Neural cell (in vitro differentiated cells): ENCODE measurements around the gene SACS.

Experiments
- EP300 ChIP-seq: fragments of 450-650 bp; conservative IDR thresholded peaks from 2 replicates; pipeline ENCODE4 v1.6.1; 2014; ENCODE audit warnings: antibody characterized with exemption, mild to moderate bottlenecking, moderate library complexity; ENCODE audit not compliant: poor library complexity, severe bottlenecking
- EZH2 ChIP-seq: fragments of 200-600, 300-800 bp; shearing (Covaris generic), sonication (generic); IDR thresholded peaks from 2 replicates; pipeline ENCODE4 v1.6.1; 2014; ENCODE audit warnings: antibody characterized with exemption, low read length, borderline replicate concordance, mild to moderate bottlenecking; ENCODE audit not compliant: insufficient read depth, poor library complexity, severe bottlenecking
- POLR2AphosphoS5 ChIP-seq: IDR thresholded peaks from 2 replicates; pipeline ENCODE4 v1.6.1; 2012
- RAD21 ChIP-seq: fragments of 450-650 bp; conservative IDR thresholded peaks from 2 replicates; pipeline ENCODE4 v1.6.1; 2014; ENCODE audit warnings: antibody characterized with exemption, mild to moderate bottlenecking, moderate library complexity
- SMC3 ChIP-seq: fragments of 450-650 bp; conservative IDR thresholded peaks from 2 replicates; pipeline ENCODE4 v1.6.1; 2014; ENCODE audit warnings: antibody characterized with exemption, mild to moderate bottlenecking, moderate library complexity; ENCODE audit not compliant: poor library complexity
- TF ChIP-seq, protein P1 (sequence below): fragments of 450-650 bp; IDR thresholded peaks from 2 replicates; pipeline ENCODE4 v1.5.1; 2014; ENCODE audit warnings: antibody characterized with exemption, mild to moderate bottlenecking, moderate library complexity; ENCODE audit not compliant: poor library complexity, severe bottlenecking
- TF ChIP-seq, protein P2 (sequence below): IDR thresholded peaks from 2 replicates; pipeline ENCODE4 v1.6.1; 2012; ENCODE audit warnings: borderline replicate concordance

DNA sequence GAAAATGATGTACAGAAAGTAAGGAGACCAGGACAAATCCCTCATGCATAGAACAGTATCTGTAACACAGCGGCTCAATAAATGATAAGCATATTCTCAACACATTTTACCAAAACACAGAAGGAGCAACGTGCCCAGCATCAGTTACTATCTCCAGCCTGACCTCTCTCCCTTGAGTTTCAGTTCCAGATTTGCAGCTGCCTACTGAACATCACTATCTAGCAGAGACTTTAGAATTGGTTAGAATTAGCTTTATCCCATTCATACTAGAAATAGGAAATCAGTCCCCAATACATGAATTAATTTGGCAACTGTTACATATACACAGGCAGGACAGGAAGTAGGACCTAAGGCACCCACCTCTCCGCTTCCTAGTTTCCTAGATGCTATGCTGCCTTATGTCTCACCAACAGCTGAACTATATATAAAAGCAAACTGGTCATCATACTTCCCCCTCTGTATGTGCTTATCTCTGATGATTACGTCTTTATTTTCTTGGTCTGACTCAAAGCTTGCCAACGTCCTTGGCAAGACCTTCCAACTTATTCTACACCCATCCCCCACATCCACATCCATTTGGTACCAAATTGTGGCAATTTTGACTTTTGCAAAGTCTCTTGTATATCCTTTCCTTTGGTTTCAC, 61.1 kb downstream of the SACS start:
- TF ChIP-seq, protein P1, sequence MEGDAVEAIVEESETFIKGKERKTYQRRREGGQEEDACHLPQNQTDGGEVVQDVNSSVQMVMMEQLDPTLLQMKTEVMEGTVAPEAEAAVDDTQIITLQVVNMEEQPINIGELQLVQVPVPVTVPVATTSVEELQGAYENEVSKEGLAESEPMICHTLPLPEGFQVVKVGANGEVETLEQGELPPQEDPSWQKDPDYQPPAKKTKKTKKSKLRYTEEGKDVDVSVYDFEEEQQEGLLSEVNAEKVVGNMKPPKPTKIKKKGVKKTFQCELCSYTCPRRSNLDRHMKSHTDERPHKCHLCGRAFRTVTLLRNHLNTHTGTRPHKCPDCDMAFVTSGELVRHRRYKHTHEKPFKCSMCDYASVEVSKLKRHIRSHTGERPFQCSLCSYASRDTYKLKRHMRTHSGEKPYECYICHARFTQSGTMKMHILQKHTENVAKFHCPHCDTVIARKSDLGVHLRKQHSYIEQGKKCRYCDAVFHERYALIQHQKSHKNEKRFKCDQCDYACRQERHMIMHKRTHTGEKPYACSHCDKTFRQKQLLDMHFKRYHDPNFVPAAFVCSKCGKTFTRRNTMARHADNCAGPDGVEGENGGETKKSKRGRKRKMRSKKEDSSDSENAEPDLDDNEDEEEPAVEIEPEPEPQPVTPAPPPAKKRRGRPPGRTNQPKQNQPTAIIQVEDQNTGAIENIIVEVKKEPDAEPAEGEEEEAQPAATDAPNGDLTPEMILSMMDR: no peak
- TF ChIP-seq EZH2: no peak
- TF ChIP-seq SMC3: no peak
- no peak for TF ChIP-seq EP300
- no peak for TF ChIP-seq POLR2AphosphoS5
- TF ChIP-seq, protein P2, sequence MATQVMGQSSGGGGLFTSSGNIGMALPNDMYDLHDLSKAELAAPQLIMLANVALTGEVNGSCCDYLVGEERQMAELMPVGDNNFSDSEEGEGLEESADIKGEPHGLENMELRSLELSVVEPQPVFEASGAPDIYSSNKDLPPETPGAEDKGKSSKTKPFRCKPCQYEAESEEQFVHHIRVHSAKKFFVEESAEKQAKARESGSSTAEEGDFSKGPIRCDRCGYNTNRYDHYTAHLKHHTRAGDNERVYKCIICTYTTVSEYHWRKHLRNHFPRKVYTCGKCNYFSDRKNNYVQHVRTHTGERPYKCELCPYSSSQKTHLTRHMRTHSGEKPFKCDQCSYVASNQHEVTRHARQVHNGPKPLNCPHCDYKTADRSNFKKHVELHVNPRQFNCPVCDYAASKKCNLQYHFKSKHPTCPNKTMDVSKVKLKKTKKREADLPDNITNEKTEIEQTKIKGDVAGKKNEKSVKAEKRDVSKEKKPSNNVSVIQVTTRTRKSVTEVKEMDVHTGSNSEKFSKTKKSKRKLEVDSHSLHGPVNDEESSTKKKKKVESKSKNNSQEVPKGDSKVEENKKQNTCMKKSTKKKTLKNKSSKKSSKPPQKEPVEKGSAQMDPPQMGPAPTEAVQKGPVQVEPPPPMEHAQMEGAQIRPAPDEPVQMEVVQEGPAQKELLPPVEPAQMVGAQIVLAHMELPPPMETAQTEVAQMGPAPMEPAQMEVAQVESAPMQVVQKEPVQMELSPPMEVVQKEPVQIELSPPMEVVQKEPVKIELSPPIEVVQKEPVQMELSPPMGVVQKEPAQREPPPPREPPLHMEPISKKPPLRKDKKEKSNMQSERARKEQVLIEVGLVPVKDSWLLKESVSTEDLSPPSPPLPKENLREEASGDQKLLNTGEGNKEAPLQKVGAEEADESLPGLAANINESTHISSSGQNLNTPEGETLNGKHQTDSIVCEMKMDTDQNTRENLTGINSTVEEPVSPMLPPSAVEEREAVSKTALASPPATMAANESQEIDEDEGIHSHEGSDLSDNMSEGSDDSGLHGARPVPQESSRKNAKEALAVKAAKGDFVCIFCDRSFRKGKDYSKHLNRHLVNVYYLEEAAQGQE: no peak
- no peak for TF ChIP-seq RAD21
